C4-2B (cell line): ENCODE data around the gene TRMT2A.

Source experiments
- ZFX ChIP-seq: fragments of 450-650 bp; IDR thresholded peaks from 2 replicates; pipeline ENCODE4 v1.6.1; 2017
- TF ChIP-seq, protein P1 (sequence below): fragments of 450-650 bp; conservative IDR thresholded peaks from 2 replicates; pipeline ENCODE4 v1.5.1; 2017; ENCODE audit warnings: mild to moderate bottlenecking

DNA sequence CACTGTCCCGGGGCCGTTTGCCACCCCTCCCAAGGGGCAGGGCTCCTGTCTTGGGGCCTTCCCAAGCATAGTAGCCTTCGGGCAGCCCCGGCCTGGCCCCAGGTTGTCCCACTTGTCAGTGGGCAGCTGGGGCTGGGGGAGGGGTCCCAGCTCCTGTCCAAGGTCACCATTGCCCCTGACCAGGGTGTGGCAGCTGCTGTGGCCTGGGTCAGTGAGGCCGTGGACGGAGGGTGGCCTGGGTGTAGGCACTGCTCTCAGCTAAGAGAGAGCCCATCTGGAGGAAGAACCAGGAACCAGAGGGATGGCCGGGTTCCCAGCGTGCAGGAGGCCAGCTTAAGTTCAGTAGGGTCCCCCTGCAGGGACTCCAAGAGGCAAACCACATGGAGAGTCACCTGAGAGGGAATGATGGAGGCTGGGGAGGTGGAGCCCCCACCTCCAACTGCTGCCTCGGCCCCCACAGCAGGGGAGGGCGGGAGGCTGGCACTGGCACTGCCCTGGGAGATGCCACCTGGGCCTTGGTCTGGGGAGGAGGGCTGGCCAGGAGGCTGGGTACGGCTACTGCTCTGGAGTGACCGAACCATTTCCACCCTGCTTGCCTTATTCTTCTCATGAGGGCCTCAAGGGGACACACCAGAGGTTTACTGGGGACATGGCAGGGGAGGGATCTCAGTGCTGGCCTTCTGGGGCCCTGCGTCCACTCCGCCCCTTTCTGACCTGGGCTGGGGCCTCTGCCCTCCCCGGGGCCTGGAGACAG is 40.6 kb upstream of the TRMT2A start:
- TF ChIP-seq, protein P1, sequence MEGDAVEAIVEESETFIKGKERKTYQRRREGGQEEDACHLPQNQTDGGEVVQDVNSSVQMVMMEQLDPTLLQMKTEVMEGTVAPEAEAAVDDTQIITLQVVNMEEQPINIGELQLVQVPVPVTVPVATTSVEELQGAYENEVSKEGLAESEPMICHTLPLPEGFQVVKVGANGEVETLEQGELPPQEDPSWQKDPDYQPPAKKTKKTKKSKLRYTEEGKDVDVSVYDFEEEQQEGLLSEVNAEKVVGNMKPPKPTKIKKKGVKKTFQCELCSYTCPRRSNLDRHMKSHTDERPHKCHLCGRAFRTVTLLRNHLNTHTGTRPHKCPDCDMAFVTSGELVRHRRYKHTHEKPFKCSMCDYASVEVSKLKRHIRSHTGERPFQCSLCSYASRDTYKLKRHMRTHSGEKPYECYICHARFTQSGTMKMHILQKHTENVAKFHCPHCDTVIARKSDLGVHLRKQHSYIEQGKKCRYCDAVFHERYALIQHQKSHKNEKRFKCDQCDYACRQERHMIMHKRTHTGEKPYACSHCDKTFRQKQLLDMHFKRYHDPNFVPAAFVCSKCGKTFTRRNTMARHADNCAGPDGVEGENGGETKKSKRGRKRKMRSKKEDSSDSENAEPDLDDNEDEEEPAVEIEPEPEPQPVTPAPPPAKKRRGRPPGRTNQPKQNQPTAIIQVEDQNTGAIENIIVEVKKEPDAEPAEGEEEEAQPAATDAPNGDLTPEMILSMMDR = 0 out of 2 replicates have a peak, but pooled peaks have one; percentile 39
- TF ChIP-seq ZFX = no peak
